Esophagus (tissue), 2 donors: ENCODE results near the gene ADM. TPM values are rescaled to one million over a fixed set of nuclear protein-coding genes. Genes with fewer than 3 reads are reported as not detected.

Source experiments
- H3K27ac ChIP-seq, 2 donors: one replicate each; pipeline ENCODE4 v1.5.1; 2013; ENCODE audit warnings: low read depth in 2 of 2, mild to moderate bottlenecking in 2 of 2, inconsistent platforms in 1 of 2, low read length in 1 of 2, moderate library complexity in 1 of 2
- H3K27me3 ChIP-seq, 2 donors: one replicate each; pipeline ENCODE4 v1.6.1; 2013; ENCODE audit warnings: low read length in 2 of 2, control low read depth in 1 of 2, mild to moderate bottlenecking in 1 of 2; ENCODE audit not compliant: insufficient read depth in 2 of 2, control insufficient read depth in 1 of 2
- H3K36me3 ChIP-seq, 2 donors: one replicate each; pipeline ENCODE4 v1.6.1; 2013; ENCODE audit warnings: low read length in 1 of 2; ENCODE audit not compliant: control insufficient read depth in 2 of 2, insufficient read depth in 2 of 2
- H3K4me1 ChIP-seq, 2 donors: one replicate each; pipeline ENCODE4 v1.6.1; 2013; ENCODE audit warnings: low read length in 1 of 2; ENCODE audit not compliant: control insufficient read depth in 2 of 2, insufficient read depth in 2 of 2
- H3K4me3 ChIP-seq, 2 donors: one replicate each; pipeline ENCODE4 v1.5.1; 2013; ENCODE audit warnings: low read length in 2 of 2, mild to moderate bottlenecking in 2 of 2, low read depth in 1 of 2, moderate library complexity in 1 of 2
- H3K9me3 ChIP-seq, 2 donors: one replicate each; pipeline ENCODE4 v1.6.1; 2013; ENCODE audit warnings: mild to moderate bottlenecking in 2 of 2, low read depth in 1 of 2, low read length in 1 of 2, moderate library complexity in 1 of 2; ENCODE audit not compliant: control insufficient read depth in 2 of 2, insufficient read depth in 1 of 2
- WGBS, 2 donors: extraction: QIAGEN DNeasy Blood & Tissue Kit; methylation state at CpG; one replicate each; pipeline ENCODE4 v1.1.7; 2013; 5-methylcytosine and 5-hydroxymethylcytosine counted together
- polyA plus RNA-seq, 2 donors: library from polyadenylated mRNA; stranded (reverse); fragments of 200-250 nt; gene quantifications; one replicate each; pipeline ENCODE4 v1.2.3, GENCODE V29; 2013
- donor health status: healthy with polysubstance abuse.
- donor health status: Bipolar disorder and iron deficiency.

The ADM gene
- polyA plus RNA-seq, 2 donors, result 33.9 to 52.1 TPM

GRCh38 chr11:10348650-10349280 is 43.9 kb downstream of the ADM start:
- no peaks in the 10 kb centered on the region for H3K4me1 ChIP-seq
- no peaks in the 10 kb centered on the region for H3K27me3 ChIP-seq
- no peaks in the 10 kb centered on the region for H3K36me3 ChIP-seq
- H3K9me3 ChIP-seq, result no peaks in the 10 kb centered on the region
- H3K4me3 ChIP-seq, result no peak overlapping the region
- H3K27ac ChIP-seq, result no peak overlapping the region
- 72 to 81% methylated on average over 4 of the region's 4 CpGs for WGBS, 2 donors

- H3K4me1 ChIP-seq, result no peaks in the 10 kb centered on the region
- no peaks in the 10 kb centered on the region for H3K27me3 ChIP-seq
- no peak overlapping the region for H3K4me3 ChIP-seq
- H3K36me3 ChIP-seq, result no peaks in the 10 kb centered on the region
- H3K27ac ChIP-seq, result no peak overlapping the region
- no peaks in the 10 kb centered on the region for H3K9me3 ChIP-seq
These were observed 44.4 kb downstream of the ADM start for GRCh38 chr11:10349281-10349665.

- no peak overlapping the region for H3K4me3 ChIP-seq
- no peaks in the 10 kb centered on the region for H3K36me3 ChIP-seq
- WGBS, 2 donors, result 77 to 80% methylated on average over 1 of the region's 1 CpG
- no peak overlapping the region for H3K27ac ChIP-seq
- no peaks in the 10 kb centered on the region for H3K27me3 ChIP-seq
- H3K4me1 ChIP-seq, result no peaks in the 10 kb centered on the region
- no peaks in the 10 kb centered on the region for H3K9me3 ChIP-seq
These were observed 44.9 kb downstream of the ADM start for GRCh38 chr11:10349806-10350205.

GRCh38 chr11:10350334-10350733 is 45.5 kb downstream of the ADM start:
- Histone ChIP-seq H3K9me3 (no peaks in the 10 kb centered on the region), H3K27me3 (no peaks in the 10 kb centered on the region), H3K27ac (no peak overlapping the region), H3K36me3 (no peaks in the 10 kb centered on the region), H3K4me3 (no peak overlapping the region), H3K4me1 (no peaks in the 10 kb centered on the region)

- 34 to 39% methylated on average over 5 of the region's 5 CpGs for WGBS, 2 donors
- Histone ChIP-seq H3K4me3 (no peak overlapping the region), H3K27ac (peak overlapping the region; percentile 15 to 40), H3K9me3 (no peaks in the 10 kb centered on the region), H3K4me1 (no peaks in the 10 kb centered on the region), H3K36me3 (no peaks in the 10 kb centered on the region), H3K27me3 (no peaks in the 10 kb centered on the region)
These were observed 46.5 kb downstream of the ADM start for GRCh38 chr11:10351435-10351764.

GRCh38 chr11:10351765-10352641 is 47.1 kb downstream of the ADM start:
- H3K27ac ChIP-seq, result peak overlapping the region; percentile 9 to 40
- no peaks in the 10 kb centered on the region for H3K27me3 ChIP-seq
- no peaks in the 10 kb centered on the region for H3K4me1 ChIP-seq
- H3K4me3 ChIP-seq, result no peak overlapping the region
- no peaks in the 10 kb centered on the region for H3K36me3 ChIP-seq
- WGBS, 2 donors, result 61 to 64% methylated on average over 20 of the region's 20 CpGs
- H3K9me3 ChIP-seq, result no peaks in the 10 kb centered on the region

GRCh38 chr11:10352921-10353550 is 48.2 kb downstream of the ADM start:
- 87 to 93% methylated on average over 5 of the region's 5 CpGs for WGBS, 2 donors
- H3K4me1 ChIP-seq, result no peaks in the 10 kb centered on the region
- no peaks in the 10 kb centered on the region for H3K36me3 ChIP-seq
- H3K4me3 ChIP-seq, result no peak overlapping the region
- H3K27me3 ChIP-seq, result no peaks in the 10 kb centered on the region
- no peak overlapping the region for H3K27ac ChIP-seq
- no peaks in the 10 kb centered on the region for H3K9me3 ChIP-seq

- Histone ChIP-seq H3K36me3 (no peaks in the 10 kb centered on the region), H3K4me3 (no peak overlapping the region), H3K27ac (no peak overlapping the region), H3K9me3 (no peaks in the 10 kb centered on the region), H3K27me3 (no peaks in the 10 kb centered on the region), H3K4me1 (no peaks in the 10 kb centered on the region)
- 88 to 91% methylated on average over 1 of the region's 1 CpG for WGBS, 2 donors
These were observed 49.5 kb downstream of the ADM start for GRCh38 chr11:10354389-10354788.

- H3K36me3 ChIP-seq, result no peaks in the 10 kb centered on the region
- 18 to 20% methylated on average over 2 of the region's 2 CpGs for WGBS, 2 donors
- H3K4me1 ChIP-seq, result no peaks in the 10 kb centered on the region
- no peaks in the 10 kb centered on the region for H3K27me3 ChIP-seq
- no peaks in the 10 kb centered on the region for H3K9me3 ChIP-seq
- no peak overlapping the region for H3K27ac ChIP-seq
- H3K4me3 ChIP-seq, result no peak overlapping the region
These were observed 50.4 kb downstream of the ADM start for GRCh38 chr11:10355257-10355661.
